ENCODE results near the gene FAM227B. TPM values are rescaled to one million over a fixed set of nuclear protein-coding genes. Genes with fewer than 3 reads are reported as not detected.
"Not testable (repeated sequence)": the region's sequence is repeated elsewhere in the genome, so short reads cannot be mapped to it uniquely, and the experiment has no call there.

The FAM227B gene
- total RNA-seq, 1 donor from 2014 or later: 3.8 TPM

DNA sequence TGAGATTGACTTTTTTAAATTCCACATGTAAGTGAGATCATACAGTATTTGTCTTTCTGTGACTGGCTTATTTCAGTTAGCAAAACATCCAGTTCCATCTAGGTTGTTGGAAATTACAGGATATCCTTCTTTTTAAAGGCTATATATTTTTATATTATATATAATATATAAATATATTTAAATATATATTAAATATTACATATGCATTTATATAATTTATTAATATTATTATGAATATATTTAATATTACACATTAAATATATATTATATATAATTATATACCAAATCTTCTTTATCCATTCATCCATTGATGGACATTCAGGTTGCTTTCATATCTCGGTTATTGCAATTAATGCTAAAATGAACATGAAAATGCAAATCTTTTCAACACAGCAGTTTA is 49.9 kb downstream of the FAM227B start:
- Mint-ChIP-seq H3K27me3 (ENCODE audit: unreplicated experiment) (no peaks in the 10 kb centered on the region), H3K4me3 (ENCODE audit: unreplicated experiment) (no peak overlapping the region), H3K36me3 (ENCODE audit: low read depth, unreplicated experiment) (no peaks in the 10 kb centered on the region), H3K9me3 (ENCODE audit: unreplicated experiment) (no peaks in the 10 kb centered on the region), H3K27ac (ENCODE audit: unreplicated experiment) (no peak overlapping the region), H3K4me1 (ENCODE audit: unreplicated experiment) (no peaks in the 10 kb centered on the region)
- TF ChIP-seq, protein P1, sequence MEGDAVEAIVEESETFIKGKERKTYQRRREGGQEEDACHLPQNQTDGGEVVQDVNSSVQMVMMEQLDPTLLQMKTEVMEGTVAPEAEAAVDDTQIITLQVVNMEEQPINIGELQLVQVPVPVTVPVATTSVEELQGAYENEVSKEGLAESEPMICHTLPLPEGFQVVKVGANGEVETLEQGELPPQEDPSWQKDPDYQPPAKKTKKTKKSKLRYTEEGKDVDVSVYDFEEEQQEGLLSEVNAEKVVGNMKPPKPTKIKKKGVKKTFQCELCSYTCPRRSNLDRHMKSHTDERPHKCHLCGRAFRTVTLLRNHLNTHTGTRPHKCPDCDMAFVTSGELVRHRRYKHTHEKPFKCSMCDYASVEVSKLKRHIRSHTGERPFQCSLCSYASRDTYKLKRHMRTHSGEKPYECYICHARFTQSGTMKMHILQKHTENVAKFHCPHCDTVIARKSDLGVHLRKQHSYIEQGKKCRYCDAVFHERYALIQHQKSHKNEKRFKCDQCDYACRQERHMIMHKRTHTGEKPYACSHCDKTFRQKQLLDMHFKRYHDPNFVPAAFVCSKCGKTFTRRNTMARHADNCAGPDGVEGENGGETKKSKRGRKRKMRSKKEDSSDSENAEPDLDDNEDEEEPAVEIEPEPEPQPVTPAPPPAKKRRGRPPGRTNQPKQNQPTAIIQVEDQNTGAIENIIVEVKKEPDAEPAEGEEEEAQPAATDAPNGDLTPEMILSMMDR (IDR thresholded peaks at IDR 0.05; ENCODE audit: unreplicated experiment): no peak
- DNase-seq (ENCODE audit: low spot score): no peak

DNA sequence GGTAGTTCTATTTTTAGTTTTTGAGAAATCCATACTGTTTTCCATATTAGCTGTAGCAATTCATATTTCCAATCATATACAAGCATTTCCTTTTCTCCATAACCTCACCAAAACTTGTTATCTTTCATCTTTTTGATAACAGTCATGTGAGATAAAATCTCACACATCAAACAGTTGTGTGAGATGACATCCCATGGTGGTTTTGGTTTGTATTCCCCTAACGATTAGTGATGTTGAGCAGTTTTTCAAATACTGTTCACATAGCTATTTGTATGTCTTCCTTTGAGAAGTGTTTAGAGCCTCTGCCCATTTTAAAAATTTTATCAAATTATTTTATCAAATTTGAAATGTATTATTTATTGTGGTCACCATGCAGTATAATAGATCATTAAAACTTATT is 50.4 kb downstream of the FAM227B start:
- TF ChIP-seq, protein P1 (IDR thresholded peaks at IDR 0.05; ENCODE audit: unreplicated experiment): no peak
- Mint-ChIP-seq H3K27me3 (ENCODE audit: unreplicated experiment) (no peaks in the 10 kb centered on the region), H3K36me3 (ENCODE audit: low read depth, unreplicated experiment) (no peaks in the 10 kb centered on the region), H3K9me3 (ENCODE audit: unreplicated experiment) (no peaks in the 10 kb centered on the region), H3K27ac (ENCODE audit: unreplicated experiment) (no peak overlapping the region), H3K4me3 (ENCODE audit: unreplicated experiment) (no peak overlapping the region), H3K4me1 (ENCODE audit: unreplicated experiment) (no peaks in the 10 kb centered on the region)
- DNase-seq (ENCODE audit: low spot score): no peak

- no peak for DNase-seq (ENCODE audit: low spot score)
- no peaks in the 10 kb centered on the region for H3K9me3 Mint-ChIP-seq (ENCODE audit: unreplicated experiment)
These were observed 60.6 kb downstream of the FAM227B start for GRCh38 chr15:49560045-49560444.

GRCh38 chr15:49558929-49559328 is 61.7 kb downstream of the FAM227B start:
- Mint-ChIP-seq H3K4me3 (ENCODE audit: unreplicated experiment) (no peak overlapping the region), H3K9me3 (ENCODE audit: unreplicated experiment) (no peaks in the 10 kb centered on the region), H3K27ac (ENCODE audit: unreplicated experiment) (no peak overlapping the region), H3K27me3 (ENCODE audit: unreplicated experiment) (peaks cover 4% of the 10 kb centered on the region), H3K4me1 (ENCODE audit: unreplicated experiment) (no peaks in the 10 kb centered on the region), H3K36me3 (ENCODE audit: low read depth, unreplicated experiment) (peaks cover 7% of the 10 kb centered on the region)
- TF ChIP-seq, protein P1 (IDR thresholded peaks at IDR 0.05; ENCODE audit: unreplicated experiment): no peak
- DNase-seq (ENCODE audit: low spot score): no peak

More at GRCh38 chr15:49560045-49560444, 60.6 kb downstream of the FAM227B start:
- Mint-ChIP-seq H3K27ac (ENCODE audit: unreplicated experiment) (no peak overlapping the region), H3K27me3 (ENCODE audit: unreplicated experiment) (peaks cover 4% of the 10 kb centered on the region), H3K36me3 (ENCODE audit: low read depth, unreplicated experiment) (peaks cover 7% of the 10 kb centered on the region), H3K4me3 (ENCODE audit: unreplicated experiment) (no peak overlapping the region), H3K4me1 (ENCODE audit: unreplicated experiment) (no peaks in the 10 kb centered on the region)
- TF ChIP-seq, protein P1 (IDR thresholded peaks at IDR 0.05; ENCODE audit: unreplicated experiment): no peak

DNA sequence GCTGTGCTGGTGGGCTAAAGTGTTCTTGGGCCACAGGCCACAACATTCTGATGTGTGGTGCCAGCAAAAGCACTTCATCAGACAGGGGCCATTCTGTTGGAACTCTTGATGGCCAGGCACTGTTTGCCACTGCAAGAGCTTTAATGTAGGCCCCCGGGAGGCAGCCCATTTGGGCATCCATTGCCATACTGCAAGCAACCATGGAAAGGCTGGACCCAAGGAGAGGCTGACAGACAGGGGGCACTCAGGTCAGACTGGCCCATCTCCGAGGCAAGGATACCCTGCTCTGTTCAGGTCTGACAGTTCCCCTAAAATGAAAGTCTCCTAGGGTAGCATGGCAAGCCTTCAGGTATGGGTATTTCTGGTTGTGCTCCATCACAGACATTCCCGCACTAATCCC is 64.2 kb downstream of the FAM227B start:
- DNase-seq (ENCODE audit: low spot score): no peak
- no peak overlapping the region for H3K27ac Mint-ChIP-seq (ENCODE audit: unreplicated experiment)
- TF ChIP-seq, protein P1 (IDR thresholded peaks at IDR 0.05; ENCODE audit: unreplicated experiment): no peak
- H3K9me3 Mint-ChIP-seq (ENCODE audit: unreplicated experiment): no peaks in the 10 kb centered on the region
- H3K4me3 Mint-ChIP-seq (ENCODE audit: unreplicated experiment): no peak overlapping the region
- peaks cover 4% of the 10 kb centered on the region for H3K27me3 Mint-ChIP-seq (ENCODE audit: unreplicated experiment)
- peaks cover 7% of the 10 kb centered on the region for H3K36me3 Mint-ChIP-seq (ENCODE audit: low read depth, unreplicated experiment)
- H3K4me1 Mint-ChIP-seq (ENCODE audit: unreplicated experiment): no peaks in the 10 kb centered on the region

- not testable (repeated sequence) for H3K27me3 Mint-ChIP-seq (ENCODE audit: unreplicated experiment); H3K9me3 Mint-ChIP-seq (ENCODE audit: unreplicated experiment); H3K36me3 Mint-ChIP-seq (ENCODE audit: low read depth, unreplicated experiment); H3K27ac Mint-ChIP-seq (ENCODE audit: unreplicated experiment); H3K4me1 Mint-ChIP-seq (ENCODE audit: unreplicated experiment); H3K4me3 Mint-ChIP-seq (ENCODE audit: unreplicated experiment); DNase-seq (ENCODE audit: low spot score)
These were observed 70.3 kb downstream of the FAM227B start for GRCh38 chr15:49550342-49550741.
